KMS-11 (cell line): Measurements from ENCODE around the gene ELFN2.
A peak's percentile ranks its signal among the peaks of the same experiment; 100 is the strongest.

ENCODE experiments used
- H2AFZ ChIP-seq: fragments of 200-600 bp; sonication (generic); 2 replicates; pipeline ENCODE4 v1.6.1; 2016; ENCODE audit warnings: antibody characterized with exemption, mixed run types, low read depth
- H3K27ac ChIP-seq: fragments of 200-600 bp; sonication (generic); 2 replicates; pipeline ENCODE4 v1.6.1; 2016; ENCODE audit warnings: mild to moderate bottlenecking, mixed run types
- H3K27me3 ChIP-seq: fragments of 200-600 bp; sonication (generic); 2 replicates; pipeline ENCODE4 v1.6.1; 2017; ENCODE audit warnings: mild to moderate bottlenecking, low read depth, mixed run types, moderate library complexity; ENCODE audit not compliant: insufficient read depth
- H3K36me3 ChIP-seq: fragments of 200-600 bp; sonication (generic); 2 replicates; pipeline ENCODE4 v1.6.1; 2017; ENCODE audit warnings: mild to moderate bottlenecking, mixed run types; ENCODE audit not compliant: insufficient read depth
- H3K4me1 ChIP-seq: fragments of 200-600 bp; sonication (generic); 2 replicates; pipeline ENCODE4 v1.6.1; 2016; ENCODE audit warnings: mild to moderate bottlenecking, low read depth, mixed run types; ENCODE audit not compliant: poor library complexity, severe bottlenecking
- H3K4me2 ChIP-seq: fragments of 200-600 bp; sonication (generic); 2 replicates; pipeline ENCODE4 v1.7.0; 2016; ENCODE audit warnings: mild to moderate bottlenecking, mixed run types
- H3K4me3 ChIP-seq: fragments of 200-600 bp; sonication (generic); IDR thresholded peaks from 2 replicates; pipeline ENCODE4 v1.6.1; 2017; ENCODE audit warnings: low read depth, low read length, mixed read lengths; ENCODE audit not compliant: insufficient read depth
- H3K79me2 ChIP-seq: fragments of 200-600 bp; sonication (generic); 2 replicates; pipeline ENCODE4 v1.6.1; 2016; ENCODE audit warnings: low read depth, mixed run types; ENCODE audit not compliant: insufficient read depth
- H3K9ac ChIP-seq: fragments of 200-600 bp; sonication (generic); 2 replicates; pipeline ENCODE4 v1.6.1; 2016; ENCODE audit warnings: mild to moderate bottlenecking, mixed run types
- H4K20me1 ChIP-seq: fragments of 200-600 bp; sonication (generic); 2 replicates; pipeline ENCODE4 v1.6.1; 2016; ENCODE audit warnings: mild to moderate bottlenecking, mixed run types; ENCODE audit not compliant: insufficient read depth
- TF ChIP-seq, protein P1 (sequence below): fragments of 200-600 bp; sonication (generic); conservative IDR thresholded peaks from 2 replicates; pipeline ENCODE4 v1.6.1; 2017; ENCODE audit warnings: low read depth, mild to moderate bottlenecking, antibody characterized with exemption, low read length, moderate library complexity, mixed read lengths

The ELFN2 gene

DNA sequence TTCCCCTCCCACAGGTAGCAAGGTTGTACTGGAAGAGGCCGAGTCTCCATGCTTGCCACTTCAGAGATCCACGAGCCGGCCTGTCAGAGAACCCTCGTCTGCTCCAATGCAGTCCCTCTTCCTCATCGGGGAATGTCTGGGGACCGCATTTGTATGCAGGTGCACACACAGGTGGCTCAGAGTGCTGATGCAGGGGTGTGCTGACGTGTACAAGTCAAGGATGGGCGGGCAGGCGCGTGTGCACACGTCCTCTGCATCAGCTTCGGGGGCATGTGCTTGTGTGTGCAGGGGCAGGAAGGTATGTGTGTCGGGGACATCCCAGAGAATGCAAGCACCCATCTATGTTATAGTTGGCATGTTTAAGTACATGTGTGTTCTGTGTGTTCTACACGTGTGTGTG is 49.4 kb downstream of the ELFN2 start:
- Histone ChIP-seq H3K27me3 (peaks cover 29% of the 10 kb centered on the region; the same call in 1 of the 2 replicates), H3K4me2 (peak overlapping the region; percentile 57; the same call in 1 of the 2 replicates), H3K79me2 (no peaks in the 10 kb centered on the region), H2AFZ (no peak overlapping the region), H3K27ac (no peak overlapping the region), H3K9ac (no peak overlapping the region), H3K4me1 (peaks cover 32% of the 10 kb centered on the region), H3K36me3 (no peaks in the 10 kb centered on the region), H4K20me1 (no peaks in the 10 kb centered on the region), H3K4me3 (no peak overlapping the region)
- TF ChIP-seq, protein P1, sequence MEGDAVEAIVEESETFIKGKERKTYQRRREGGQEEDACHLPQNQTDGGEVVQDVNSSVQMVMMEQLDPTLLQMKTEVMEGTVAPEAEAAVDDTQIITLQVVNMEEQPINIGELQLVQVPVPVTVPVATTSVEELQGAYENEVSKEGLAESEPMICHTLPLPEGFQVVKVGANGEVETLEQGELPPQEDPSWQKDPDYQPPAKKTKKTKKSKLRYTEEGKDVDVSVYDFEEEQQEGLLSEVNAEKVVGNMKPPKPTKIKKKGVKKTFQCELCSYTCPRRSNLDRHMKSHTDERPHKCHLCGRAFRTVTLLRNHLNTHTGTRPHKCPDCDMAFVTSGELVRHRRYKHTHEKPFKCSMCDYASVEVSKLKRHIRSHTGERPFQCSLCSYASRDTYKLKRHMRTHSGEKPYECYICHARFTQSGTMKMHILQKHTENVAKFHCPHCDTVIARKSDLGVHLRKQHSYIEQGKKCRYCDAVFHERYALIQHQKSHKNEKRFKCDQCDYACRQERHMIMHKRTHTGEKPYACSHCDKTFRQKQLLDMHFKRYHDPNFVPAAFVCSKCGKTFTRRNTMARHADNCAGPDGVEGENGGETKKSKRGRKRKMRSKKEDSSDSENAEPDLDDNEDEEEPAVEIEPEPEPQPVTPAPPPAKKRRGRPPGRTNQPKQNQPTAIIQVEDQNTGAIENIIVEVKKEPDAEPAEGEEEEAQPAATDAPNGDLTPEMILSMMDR: no peak

DNA sequence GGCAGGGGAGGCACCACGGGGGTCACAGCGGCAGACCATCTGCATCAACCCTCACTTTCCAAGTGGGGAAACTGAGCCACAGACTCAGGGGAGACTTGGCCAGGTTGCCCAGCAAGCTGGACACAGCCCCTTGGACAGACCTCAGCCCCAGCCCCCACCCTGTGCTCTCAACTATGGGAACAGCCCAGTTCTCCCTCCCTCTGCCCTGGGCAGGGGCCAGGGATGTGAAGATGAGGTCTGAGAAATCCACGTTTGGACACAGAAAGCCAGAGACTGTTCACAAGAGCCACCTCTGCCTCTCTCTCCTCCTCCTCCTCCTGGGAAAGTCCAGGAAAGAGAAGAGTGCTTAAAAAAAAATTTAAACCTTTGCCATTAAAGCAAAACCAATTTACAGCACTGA is 50.1 kb downstream of the ELFN2 start:
- Histone ChIP-seq H4K20me1 (no peaks in the 10 kb centered on the region), H3K36me3 (no peaks in the 10 kb centered on the region), H3K9ac (no peak overlapping the region), H3K4me2 (peak overlapping the region; percentile 17; the same call in 1 of the 2 replicates), H3K4me1 (peaks cover 32% of the 10 kb centered on the region), H3K79me2 (no peaks in the 10 kb centered on the region), H2AFZ (no peak overlapping the region), H3K27ac (no peak overlapping the region), H3K27me3 (peaks cover 26% of the 10 kb centered on the region; the same call in 1 of the 2 replicates), H3K4me3 (no peak overlapping the region)
- TF ChIP-seq, protein P1: no peak

DNA sequence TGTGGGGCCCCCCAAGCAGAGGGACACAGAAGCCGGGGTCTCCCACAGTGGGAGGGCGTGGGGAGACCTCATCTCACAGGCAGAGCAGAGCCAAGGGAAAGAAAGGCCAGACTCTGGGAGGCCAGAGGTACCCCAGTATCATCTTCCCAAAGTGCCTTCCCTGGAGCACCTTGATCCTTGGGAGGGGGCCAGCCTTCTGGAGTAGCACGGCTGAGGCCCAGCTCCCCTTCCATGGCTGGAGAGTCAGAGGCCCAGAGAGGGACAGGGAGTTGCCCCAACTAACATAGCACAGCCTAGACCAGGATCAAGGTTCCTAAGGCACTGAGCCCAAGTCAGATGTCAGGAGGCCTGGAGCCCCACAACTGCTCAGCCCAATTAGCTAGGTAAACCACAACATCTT is 50.6 kb downstream of the ELFN2 start:
- Histone ChIP-seq H3K36me3 (no peaks in the 10 kb centered on the region), H3K4me1 (peaks cover 32% of the 10 kb centered on the region), H3K27ac (no peak overlapping the region), H3K4me3 (no peak overlapping the region), H2AFZ (no peak overlapping the region), H3K4me2 (no peak overlapping the region), H3K79me2 (no peaks in the 10 kb centered on the region), H3K27me3 (peaks cover 26% of the 10 kb centered on the region; the same call in 1 of the 2 replicates), H4K20me1 (no peaks in the 10 kb centered on the region), H3K9ac (no peak overlapping the region)
- TF ChIP-seq, protein P1: no peak

DNA sequence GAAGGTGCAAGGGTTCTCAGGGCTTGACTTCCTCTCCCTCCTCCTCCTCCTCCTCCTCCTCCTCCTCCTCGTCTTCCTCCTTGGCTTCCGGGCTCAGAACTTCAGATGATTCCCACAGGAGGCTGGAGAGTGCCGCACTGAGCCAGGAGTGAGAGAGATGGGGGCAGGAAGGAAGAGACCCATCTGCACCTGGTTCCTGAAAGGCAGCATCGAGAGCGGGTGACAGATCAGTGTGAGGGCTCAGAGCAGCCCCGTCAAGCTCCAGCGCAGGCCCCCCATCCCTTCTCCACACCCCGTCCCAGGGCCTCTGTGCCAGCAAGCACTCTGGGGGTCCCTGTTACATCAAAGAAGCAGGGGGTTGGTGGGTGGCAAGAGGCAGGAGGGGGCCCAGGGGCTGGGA is 51.5 kb downstream of the ELFN2 start:
- peaks cover 17% of the 10 kb centered on the region; the same call in 1 of the 2 replicates for H3K27me3 ChIP-seq
- H3K9ac ChIP-seq: no peak overlapping the region
- no peak overlapping the region for H3K4me3 ChIP-seq
- no peaks in the 10 kb centered on the region for H4K20me1 ChIP-seq
- no peaks in the 10 kb centered on the region for H3K36me3 ChIP-seq
- TF ChIP-seq, protein P1: no peak
- H2AFZ ChIP-seq: no peak overlapping the region
- no peak overlapping the region for H3K4me2 ChIP-seq
- peaks cover 39% of the 10 kb centered on the region for H3K4me1 ChIP-seq
- H3K79me2 ChIP-seq: no peaks in the 10 kb centered on the region
- no peak overlapping the region for H3K27ac ChIP-seq
